HepG2 (cell line): ENCODE measurements around the gene HCRTR2. TPM values are rescaled to one million over a fixed set of nuclear protein-coding genes. Genes with fewer than 3 reads are reported as not detected.

Experiments
- ATAC-seq: fragments of 200-7000 bp; cut with Tn5 transposase; 3 replicates; pipeline ENCODE4 v1.9.1; 2020; ENCODE audit warnings: mild to moderate bottlenecking, moderate library complexity
- BruUV-seq: library from RNA; stranded (reverse); fragments of 400-500 nt; replicated peaks from 2 replicates; lab custom pipeline; 2021; lab: Mats Ljungman, UMichigan
- CTCF ChIA-PET: fragments of 300-600 bp; formaldehyde crosslinking; extraction: SDS; loops from one replicate; lab custom pipeline; 2021; ENCODE audit warnings: low total read pairs, inconsistent platforms, low intra/inter-chr PET ratio; lab: Yijun Ruan, JAX
- POLR2A ChIA-PET: fragments of 350-600 bp; sonication (Branson Sonifier 250); formaldehyde crosslinking; loops from one replicate; lab custom pipeline; 2020; ENCODE audit warnings: antibody characterized with exemption, inconsistent platforms; lab: Yijun Ruan, JAX
- DNase-seq: peaks from one replicate; pipeline ENCODE4 v3.0.0-alpha.2; 2015; ENCODE audit warnings: low spot score
- FAIRE-seq: peaks from 3 replicates; lab custom pipeline; 2011; peaks lifted over from hg19 to GRCh38; lab: Jason Lieb, UNC
- H2AFZ ChIP-seq: one replicate; pipeline ENCODE4 v1.6.1; 2011; ENCODE audit warnings: low read length, inconsistent platforms
- H3K27ac ChIP-seq: fragments of 300-600 bp; 3 replicates; pipeline ENCODE4 v1.8.0; 2011; ENCODE audit warnings: mixed run types, mild to moderate bottlenecking, mixed read lengths, low read length, inconsistent platforms; ENCODE audit not compliant: insufficient read depth; ENCODE audit errors: extremely low read length
- H3K27me3 ChIP-seq, 2 experiments: fragments of 200-600 bp in 1 of 2; 2 replicates in 1 of 2; 3 replicates in 1 of 2; pipeline versions ENCODE4 v1.6.0 to v1.8.0; 2011; ENCODE audit warnings: low read length in 2 of 2, mild to moderate bottlenecking in 2 of 2, moderate library complexity in 2 of 2, inconsistent platforms in 1 of 2; ENCODE audit not compliant: insufficient read depth in 2 of 2, control insufficient read depth in 1 of 2
- H3K36me3 ChIP-seq, 2 experiments: fragments of 200-600 bp in 1 of 2; replicated peaks in 1 of 2; 2 replicates in 1 of 2; 3 replicates in 1 of 2; pipeline versions ENCODE4 v1.5.1 to v1.8.0; 2011; ENCODE audit warnings: low read length in 2 of 2, inconsistent platforms in 1 of 2; ENCODE audit not compliant: insufficient read depth in 2 of 2, control insufficient read depth in 1 of 2
- H3K4me1 ChIP-seq: 2 replicates; pipeline ENCODE4 v1.5.1; 2012; ENCODE audit warnings: low read length, inconsistent platforms; ENCODE audit not compliant: insufficient read depth
- H3K4me2 ChIP-seq: 2 replicates; pipeline ENCODE4 v1.6.0; 2011; ENCODE audit warnings: low read depth, low read length, inconsistent platforms
- H3K4me3 ChIP-seq, 3 experiments: fragments of 200-600 bp in 1 of 3; sonication (generic), shearing (Covaris generic) in 1 of 3; replicated peaks in 1 of 3; 2 replicates each; pipeline ENCODE4 v1.5.1; 2011 to 2016; ENCODE audit warnings: low read length in 3 of 3, inconsistent platforms in 2 of 3, low read depth in 2 of 3, mild to moderate bottlenecking in 2 of 3, control low read depth in 1 of 3, mixed read lengths in 1 of 3; ENCODE audit not compliant: insufficient read depth in 1 of 3
- H3K79me2 ChIP-seq: one replicate; pipeline ENCODE4 v1.6.1; 2011; ENCODE audit warnings: low read length, inconsistent platforms; ENCODE audit not compliant: insufficient read depth
- H3K9ac ChIP-seq: 2 replicates; pipeline ENCODE4 v1.6.0; 2011; ENCODE audit warnings: mild to moderate bottlenecking, low read depth, low read length, inconsistent platforms; ENCODE audit not compliant: insufficient read depth
- H3K9me3 ChIP-seq: 2 replicates; pipeline ENCODE4 v1.5.1; 2012; ENCODE audit warnings: mild to moderate bottlenecking, low read length
- H4K20me1 ChIP-seq: 2 replicates; pipeline ENCODE4 v1.6.0; 2011; ENCODE audit warnings: inconsistent platforms, mild to moderate bottlenecking, low read length, moderate library complexity; ENCODE audit not compliant: insufficient read depth
- BHLHE40 ChIP-seq: IDR thresholded peaks from 2 replicates; pipeline ENCODE4 v1.6.1; 2011; ENCODE audit warnings: low read length, improper control_type of control experiment
- CEBPB ChIP-seq: IDR thresholded peaks from 2 replicates; pipeline ENCODE4 v1.6.1; 2011; ENCODE audit warnings: low read depth, low read length, improper control_type of control experiment, borderline replicate concordance
- MXI1 ChIP-seq: IDR thresholded peaks from 3 replicates; pipeline ENCODE4 v1.6.1; 2012; ENCODE audit warnings: low read depth, low read length, inconsistent platforms, borderline replicate concordance
- SNAPC2 ChIP-seq: sonication (generic); formaldehyde crosslinking; IDR thresholded peaks from 2 replicates; pipeline ENCODE4 v1.8.1; 2022; ENCODE audit warnings: mild to moderate bottlenecking, missing genetic modification reagents
- TRIM24 ChIP-seq: sonication (generic); formaldehyde crosslinking; IDR thresholded peaks from 2 replicates; pipeline ENCODE4 v1.8.0; 2022; ENCODE audit warnings: mild to moderate bottlenecking, missing genetic modification reagents
- ZNF703 ChIP-seq: sonication (generic); formaldehyde crosslinking; IDR thresholded peaks from 2 replicates; pipeline ENCODE4 v1.5.1; 2020; ENCODE audit warnings: missing genetic modification reagents, mild to moderate bottlenecking, moderate library complexity, borderline replicate concordance
- in situ Hi-C: cut with HindIII; loops from 2 replicates; pipeline ENCODE4 v1.10.0; 2017; ENCODE audit warnings: low pct_unique_long_range_greater_than_20kb; ENCODE audit not compliant: extremely low pct_ligation_motif_present
- intact Hi-C: fragments of 100-400 bp; cut with micrococcal nuclease; formaldehyde crosslinking; loops from one replicate; pipeline ENCODE4 v1.10.0; 2022; ENCODE audit not compliant: unreplicated experiment
- polyA plus RNA-seq, 8 experiments: library from polyadenylated mRNA; depleted of rRNA in 3 of 8; stranded (reverse) in 7 of 8; unstranded in 1 of 8; fragments of >200 nt; fragmentation: Illumina TruSeq in 4 of 8; extraction: Trizol in 4 of 8; gene quantifications; 2 replicates each; pipeline versions ENCODE4 v1.2.1 to v1.2.3, GENCODE V29; 2011 to 2016; ENCODE audit warnings: low read depth in 4 of 8, missing spikeins in 1 of 8, mixed read lengths in 1 of 8; ENCODE audit not compliant: insufficient read depth in 1 of 8
- total RNA-seq, 5 experiments: library from RNA; depleted of rRNA; stranded (reverse); fragments of >200 nt; fragmentation: Illumina TruSeq; extraction: Trizol; gene quantifications; 2 replicates each; pipeline ENCODE4 v1.2.3, GENCODE V29; 2016; ENCODE audit warnings: low read depth in 1 of 5
- TF ChIP-seq, protein P1 (sequence below): IDR thresholded peaks from 2 replicates; pipeline ENCODE4 v1.6.1; 2016; ENCODE audit warnings: low read depth
- TF ChIP-seq, protein P2 (sequence below): sonication (generic); formaldehyde crosslinking; IDR thresholded peaks from 2 replicates; pipeline ENCODE4 v1.5.0; 2020; ENCODE audit warnings: mild to moderate bottlenecking, missing genetic modification reagents, borderline replicate concordance
- TF ChIP-seq, protein P3 (sequence below): sonication (generic); formaldehyde crosslinking; IDR thresholded peaks from 2 replicates; pipeline ENCODE4 v1.4.0; 2020; ENCODE audit warnings: mild to moderate bottlenecking, missing genetic modification reagents

The HCRTR2 gene
- total and polyA plus RNA-seq, 2 of the 13 experiments (the other 11 are each of a cell fraction or from before 2014, with no cell fraction given): not detected

DNA sequence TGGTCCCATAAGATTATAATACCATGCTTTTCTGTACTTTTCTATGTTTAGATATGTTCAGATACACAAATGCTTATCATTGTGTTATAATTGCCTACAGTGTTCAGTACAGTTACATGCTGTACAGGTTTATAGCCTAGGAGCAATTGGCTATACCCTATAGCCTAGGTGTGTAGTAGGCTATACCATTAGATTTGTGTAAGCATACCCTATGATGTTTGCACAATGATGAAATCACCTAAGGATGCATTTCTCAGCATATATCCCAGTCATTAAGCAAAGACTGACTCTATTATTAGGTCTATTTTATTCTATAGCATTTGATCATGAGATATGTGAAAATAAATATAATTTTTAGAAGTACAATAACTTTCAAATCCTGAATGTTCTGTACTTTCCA lies 36.6 kb downstream of the HCRTR2 start:
- no peak for TF ChIP-seq ZNF703
- TF ChIP-seq, protein P1, sequence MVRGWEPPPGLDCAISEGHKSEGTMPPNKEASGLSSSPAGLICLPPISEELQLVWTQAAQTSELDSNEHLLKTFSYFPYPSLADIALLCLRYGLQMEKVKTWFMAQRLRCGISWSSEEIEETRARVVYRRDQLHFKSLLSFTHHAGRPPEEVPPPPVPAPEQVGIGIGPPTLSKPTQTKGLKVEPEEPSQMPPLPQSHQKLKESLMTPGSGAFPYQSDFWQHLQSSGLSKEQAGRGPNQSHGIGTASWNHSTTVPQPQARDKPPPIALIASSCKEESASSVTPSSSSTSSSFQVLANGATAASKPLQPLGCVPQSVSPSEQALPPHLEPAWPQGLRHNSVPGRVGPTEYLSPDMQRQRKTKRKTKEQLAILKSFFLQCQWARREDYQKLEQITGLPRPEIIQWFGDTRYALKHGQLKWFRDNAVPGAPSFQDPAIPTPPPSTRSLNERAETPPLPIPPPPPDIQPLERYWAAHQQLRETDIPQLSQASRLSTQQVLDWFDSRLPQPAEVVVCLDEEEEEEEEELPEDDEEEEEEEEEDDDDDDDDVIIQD (CRISPR knock-in tag): no peak
- no peak for TF ChIP-seq CEBPB
- TF ChIP-seq BHLHE40: no peak
- TF ChIP-seq SNAPC2: no peak
- TF ChIP-seq MXI1: no peak
- TF ChIP-seq, protein P2, sequence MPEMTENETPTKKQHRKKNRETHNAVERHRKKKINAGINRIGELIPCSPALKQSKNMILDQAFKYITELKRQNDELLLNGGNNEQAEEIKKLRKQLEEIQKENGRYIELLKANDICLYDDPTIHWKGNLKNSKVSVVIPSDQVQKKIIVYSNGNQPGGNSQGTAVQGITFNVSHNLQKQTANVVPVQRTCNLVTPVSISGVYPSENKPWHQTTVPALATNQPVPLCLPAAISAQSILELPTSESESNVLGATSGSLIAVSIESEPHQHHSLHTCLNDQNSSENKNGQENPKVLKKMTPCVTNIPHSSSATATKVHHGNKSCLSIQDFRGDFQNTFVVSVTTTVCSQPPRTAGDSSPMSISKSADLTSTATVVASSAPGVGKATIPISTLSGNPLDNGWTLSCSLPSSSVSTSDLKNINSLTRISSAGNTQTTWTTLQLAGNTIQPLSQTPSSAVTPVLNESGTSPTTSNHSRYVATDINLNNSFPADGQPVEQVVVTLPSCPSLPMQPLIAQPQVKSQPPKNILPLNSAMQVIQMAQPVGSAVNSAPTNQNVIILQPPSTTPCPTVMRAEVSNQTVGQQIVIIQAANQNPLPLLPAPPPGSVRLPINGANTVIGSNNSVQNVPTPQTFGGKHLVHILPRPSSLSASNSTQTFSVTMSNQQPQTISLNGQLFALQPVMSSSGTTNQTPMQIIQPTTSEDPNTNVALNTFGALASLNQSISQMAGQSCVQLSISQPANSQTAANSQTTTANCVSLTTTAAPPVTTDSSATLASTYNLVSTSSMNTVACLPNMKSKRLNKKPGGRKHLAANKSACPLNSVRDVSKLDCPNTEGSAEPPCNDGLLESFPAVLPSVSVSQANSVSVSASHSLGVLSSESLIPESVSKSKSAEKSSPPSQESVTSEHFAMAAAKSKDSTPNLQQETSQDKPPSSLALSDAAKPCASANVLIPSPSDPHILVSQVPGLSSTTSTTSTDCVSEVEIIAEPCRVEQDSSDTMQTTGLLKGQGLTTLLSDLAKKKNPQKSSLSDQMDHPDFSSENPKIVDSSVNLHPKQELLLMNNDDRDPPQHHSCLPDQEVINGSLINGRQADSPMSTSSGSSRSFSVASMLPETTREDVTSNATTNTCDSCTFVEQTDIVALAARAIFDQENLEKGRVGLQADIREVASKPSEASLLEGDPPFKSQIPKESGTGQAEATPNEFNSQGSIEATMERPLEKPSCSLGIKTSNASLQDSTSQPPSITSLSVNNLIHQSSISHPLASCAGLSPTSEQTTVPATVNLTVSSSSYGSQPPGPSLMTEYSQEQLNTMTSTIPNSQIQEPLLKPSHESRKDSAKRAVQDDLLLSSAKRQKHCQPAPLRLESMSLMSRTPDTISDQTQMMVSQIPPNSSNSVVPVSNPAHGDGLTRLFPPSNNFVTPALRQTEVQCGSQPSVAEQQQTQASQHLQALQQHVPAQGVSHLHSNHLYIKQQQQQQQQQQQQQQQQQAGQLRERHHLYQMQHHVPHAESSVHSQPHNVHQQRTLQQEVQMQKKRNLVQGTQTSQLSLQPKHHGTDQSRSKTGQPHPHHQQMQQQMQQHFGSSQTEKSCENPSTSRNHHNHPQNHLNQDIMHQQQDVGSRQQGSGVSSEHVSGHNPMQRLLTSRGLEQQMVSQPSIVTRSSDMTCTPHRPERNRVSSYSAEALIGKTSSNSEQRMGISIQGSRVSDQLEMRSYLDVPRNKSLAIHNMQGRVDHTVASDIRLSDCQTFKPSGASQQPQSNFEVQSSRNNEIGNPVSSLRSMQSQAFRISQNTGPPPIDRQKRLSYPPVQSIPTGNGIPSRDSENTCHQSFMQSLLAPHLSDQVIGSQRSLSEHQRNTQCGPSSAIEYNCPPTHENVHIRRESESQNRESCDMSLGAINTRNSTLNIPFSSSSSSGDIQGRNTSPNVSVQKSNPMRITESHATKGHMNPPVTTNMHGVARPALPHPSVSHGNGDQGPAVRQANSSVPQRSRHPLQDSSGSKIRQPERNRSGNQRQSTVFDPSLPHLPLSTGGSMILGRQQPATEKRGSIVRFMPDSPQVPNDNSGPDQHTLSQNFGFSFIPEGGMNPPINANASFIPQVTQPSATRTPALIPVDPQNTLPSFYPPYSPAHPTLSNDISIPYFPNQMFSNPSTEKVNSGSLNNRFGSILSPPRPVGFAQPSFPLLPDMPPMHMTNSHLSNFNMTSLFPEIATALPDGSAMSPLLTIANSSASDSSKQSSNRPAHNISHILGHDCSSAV (CRISPR knock-in tag): no peak
- TF ChIP-seq, protein P3, sequence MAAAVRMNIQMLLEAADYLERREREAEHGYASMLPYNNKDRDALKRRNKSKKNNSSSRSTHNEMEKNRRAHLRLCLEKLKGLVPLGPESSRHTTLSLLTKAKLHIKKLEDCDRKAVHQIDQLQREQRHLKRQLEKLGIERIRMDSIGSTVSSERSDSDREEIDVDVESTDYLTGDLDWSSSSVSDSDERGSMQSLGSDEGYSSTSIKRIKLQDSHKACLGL (CRISPR knock-in tag): no peak
- TF ChIP-seq TRIM24 (CRISPR knock-in tag): no peak
- BruUV-seq: no TSS peak

More for the DNA sequence above, 36.6 kb downstream of the HCRTR2 start:
- Histone ChIP-seq H2AFZ (no peak overlapping the region), H3K9me3 (no peaks in the 10 kb centered on the region), H3K27ac (no peak overlapping the region), H3K4me3 (no peak overlapping the region), H4K20me1 (no peaks in the 10 kb centered on the region), H3K79me2 (no peaks in the 10 kb centered on the region), H3K9ac (no peak overlapping the region), H3K4me1 (no peaks in the 10 kb centered on the region), H3K36me3 (no peaks in the 10 kb centered on the region), H3K27me3 (no peaks in the 10 kb centered on the region), H3K4me2 (no peak overlapping the region)
- intact Hi-C loops: no loop called here
- no peak for FAIRE-seq
- CTCF ChIA-PET: no interaction called here
- in situ Hi-C loops: no loop called here
- POLR2A ChIA-PET: no interaction called here
- ATAC-seq: no peak
- no peak for DNase-seq
